ENCODE data around the gene PPM1N.

DNA sequence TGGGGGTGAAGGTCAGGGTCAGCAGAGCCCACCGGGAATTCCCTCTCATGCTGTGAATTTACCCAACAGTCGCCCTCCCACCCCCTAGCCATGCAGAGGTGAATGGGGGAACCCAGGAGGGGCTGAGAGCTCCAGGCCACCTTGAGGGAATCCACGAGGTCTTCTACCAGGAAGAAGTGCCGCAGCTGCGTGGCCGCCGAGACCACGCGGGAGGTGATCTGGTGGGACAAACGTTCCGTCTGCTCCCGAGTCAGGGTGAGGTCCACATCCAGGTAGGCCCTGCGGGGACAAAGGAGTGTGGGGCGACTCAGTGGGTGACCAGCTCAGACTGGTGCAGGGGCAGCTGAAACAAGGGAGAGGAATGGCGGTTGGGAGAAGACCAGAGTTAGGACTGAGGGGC is 9.5 kb upstream of the PPM1N start:
- TF ChIP-seq CTCF (IDR thresholded peaks at IDR 0.05; ENCODE audit: low read length) (no peak), EZH2 (optimal IDR thresholded peaks at IDR 0.05; ENCODE audit: low read depth, low read length) (no peak)
